Measurements from ENCODE around the gene CNTFR. TPM values are rescaled to one million over a fixed set of nuclear protein-coding genes. Genes with fewer than 3 reads are reported as not detected.

The CNTFR gene
- polyA plus RNA-seq, 1 donor (not counting 4 experiments of a cell fraction or from before 2014, with no cell fraction given) = 0.42 TPM

- TF ChIP-seq EZH2 (IDR thresholded peaks at IDR 0.05; ENCODE audit: low read length) (no peak), CTCF (optimal IDR thresholded peaks at IDR 0.05 in 1 of 3, IDR thresholded peaks at IDR 0.05 in 1 of 3, conservative IDR thresholded peaks at IDR 0.05 in 1 of 3; ENCODE audit: extremely low read depth in 1 of 3, insufficient read depth in 2 of 3, low read length in 3 of 3) (no peak)
- H3K79me2 ChIP-seq (ENCODE audit: control insufficient read depth, insufficient read depth, low read length) = no peaks in the 10 kb centered on the region
- H3K9me3 ChIP-seq (ENCODE audit: control insufficient read depth, low read depth, low read length) = no peaks in the 10 kb centered on the region
- H3K27ac ChIP-seq (ENCODE audit: control insufficient read depth, insufficient read depth, low read length) = no peak overlapping the region
- H3K4me2 ChIP-seq (ENCODE audit: control insufficient read depth, extremely low read depth, insufficient read depth, low read depth, low read length) = no peak overlapping the region
- dilution Hi-C loops (cut with MboI; ENCODE audit: extremely low pct_ligation_motif_present, low sequenced_read_pairs) = no loop called here
- no peak overlapping the region for H3K4me3 ChIP-seq (ENCODE audit: control insufficient read depth in 2 of 3, extremely low read depth in 1 of 3, insufficient read depth in 2 of 3, low read depth in 1 of 3, low read length in 3 of 3)
- no peaks in the 10 kb centered on the region for H4K20me1 ChIP-seq (ENCODE audit: control insufficient read depth, extremely low read depth, insufficient read depth, low read length)
- no peak overlapping the region for H3K9ac ChIP-seq (ENCODE audit: control insufficient read depth, extremely low read depth, insufficient read depth, low read length)
- H3K4me1 ChIP-seq (ENCODE audit: control insufficient read depth, extremely low read depth, insufficient read depth, low read length) = no peaks in the 10 kb centered on the region
- peaks cover 67% of the 10 kb centered on the region for H3K27me3 ChIP-seq (ENCODE audit: control insufficient read depth, extremely low read depth, insufficient read depth, low read length)
- no peaks in the 10 kb centered on the region for H3K9me1 ChIP-seq (ENCODE audit: control insufficient read depth, extremely low read depth, insufficient read depth, low read length)
- no peaks in the 10 kb centered on the region for H3K36me3 ChIP-seq (ENCODE audit: control insufficient read depth in 2 of 2, extremely low read depth in 1 of 2, insufficient read depth in 2 of 2, low read length in 2 of 2)
- no peak overlapping the region for H2AFZ ChIP-seq (ENCODE audit: control insufficient read depth, low read length)
- no peak for FAIRE-seq
- DNase-seq (ENCODE audit: low read depth, low spot score) = no peak
Observed at GRCh38 chr9:34575241-34575640, 14.3 kb downstream of the CNTFR start.

GRCh38 chr9:34574571-34574970 is 15.0 kb downstream of the CNTFR start:
- no peak for FAIRE-seq

More at GRCh38 chr9:34574571-34574970, 15.0 kb downstream of the CNTFR start:
- Histone ChIP-seq H2AFZ (ENCODE audit: control insufficient read depth, low read length) (no peak overlapping the region), H3K9me3 (ENCODE audit: control insufficient read depth, low read depth, low read length) (no peaks in the 10 kb centered on the region), H3K4me2 (ENCODE audit: control insufficient read depth, extremely low read depth, insufficient read depth, low read depth, low read length) (no peak overlapping the region), H3K79me2 (ENCODE audit: control insufficient read depth, insufficient read depth, low read length) (no peaks in the 10 kb centered on the region), H4K20me1 (ENCODE audit: control insufficient read depth, extremely low read depth, insufficient read depth, low read length) (no peaks in the 10 kb centered on the region), H3K27me3 (ENCODE audit: control insufficient read depth, extremely low read depth, insufficient read depth, low read length) (peaks cover 67% of the 10 kb centered on the region), H3K4me3 (ENCODE audit: control insufficient read depth in 2 of 3, extremely low read depth in 1 of 3, insufficient read depth in 2 of 3, low read depth in 1 of 3, low read length in 3 of 3) (no peak overlapping the region), H3K9me1 (ENCODE audit: control insufficient read depth, extremely low read depth, insufficient read depth, low read length) (no peaks in the 10 kb centered on the region), H3K9ac (ENCODE audit: control insufficient read depth, extremely low read depth, insufficient read depth, low read length) (no peak overlapping the region), H3K4me1 (ENCODE audit: control insufficient read depth, extremely low read depth, insufficient read depth, low read length) (no peaks in the 10 kb centered on the region), H3K36me3 (ENCODE audit: control insufficient read depth in 2 of 2, extremely low read depth in 1 of 2, insufficient read depth in 2 of 2, low read length in 2 of 2) (no peaks in the 10 kb centered on the region), H3K27ac (ENCODE audit: control insufficient read depth, insufficient read depth, low read length) (no peak overlapping the region)
- no peak for DNase-seq (ENCODE audit: low read depth, low spot score)
- TF ChIP-seq CTCF (optimal IDR thresholded peaks at IDR 0.05 in 1 of 3, IDR thresholded peaks at IDR 0.05 in 1 of 3, conservative IDR thresholded peaks at IDR 0.05 in 1 of 3; ENCODE audit: extremely low read depth in 1 of 3, insufficient read depth in 2 of 3, low read length in 3 of 3) (no peak), EZH2 (IDR thresholded peaks at IDR 0.05; ENCODE audit: low read length) (no peak)
- dilution Hi-C loops (cut with MboI; ENCODE audit: extremely low pct_ligation_motif_present, low sequenced_read_pairs) = no loop called here
